Spleen (tissue), 7 donors: ENCODE data around the gene MOCS3.

ENCODE experiments used
- POLR2A ChIP-seq, 3 donors: fragments of 450-650 bp; IDR thresholded peaks; one replicate each; pipeline ENCODE4 v1.5.1; 2017; ENCODE audit warnings: antibody characterized with exemption in 3 of 3, mild to moderate bottlenecking in 1 of 3
- POLR2AphosphoS5 ChIP-seq, 3 donors: sonication (generic); formaldehyde crosslinking; IDR thresholded peaks; one replicate each; pipeline ENCODE4 v1.5.1; 2017; ENCODE audit warnings: antibody characterized with exemption in 3 of 3
- TF ChIP-seq, protein P1 (sequence below), 11 experiments: fragments of 200-600 bp in 7 of 11; fragments of 450-650 bp in 4 of 11; sonication (generic) in 4 of 11; IDR thresholded peaks in 8 of 11; conservative IDR thresholded peaks in 3 of 11; 1 replicate in 7 of 11; 2 replicates in 4 of 11; pipeline versions ENCODE4 v1.4.0 to v1.8.0; 2016 to 2021; ENCODE audit warnings: antibody characterized with exemption in 11 of 11, inconsistent platforms in 4 of 11, mild to moderate bottlenecking in 1 of 11
- donor health status: DM: no; HTN: no; CAD: no; lungs with moderate emphysema.
- donor health status: DM: no; HTN: no; CAD: no.
- donor health status: DM: no; HTN: no; CAD: no.

- TF ChIP-seq, protein P1, sequence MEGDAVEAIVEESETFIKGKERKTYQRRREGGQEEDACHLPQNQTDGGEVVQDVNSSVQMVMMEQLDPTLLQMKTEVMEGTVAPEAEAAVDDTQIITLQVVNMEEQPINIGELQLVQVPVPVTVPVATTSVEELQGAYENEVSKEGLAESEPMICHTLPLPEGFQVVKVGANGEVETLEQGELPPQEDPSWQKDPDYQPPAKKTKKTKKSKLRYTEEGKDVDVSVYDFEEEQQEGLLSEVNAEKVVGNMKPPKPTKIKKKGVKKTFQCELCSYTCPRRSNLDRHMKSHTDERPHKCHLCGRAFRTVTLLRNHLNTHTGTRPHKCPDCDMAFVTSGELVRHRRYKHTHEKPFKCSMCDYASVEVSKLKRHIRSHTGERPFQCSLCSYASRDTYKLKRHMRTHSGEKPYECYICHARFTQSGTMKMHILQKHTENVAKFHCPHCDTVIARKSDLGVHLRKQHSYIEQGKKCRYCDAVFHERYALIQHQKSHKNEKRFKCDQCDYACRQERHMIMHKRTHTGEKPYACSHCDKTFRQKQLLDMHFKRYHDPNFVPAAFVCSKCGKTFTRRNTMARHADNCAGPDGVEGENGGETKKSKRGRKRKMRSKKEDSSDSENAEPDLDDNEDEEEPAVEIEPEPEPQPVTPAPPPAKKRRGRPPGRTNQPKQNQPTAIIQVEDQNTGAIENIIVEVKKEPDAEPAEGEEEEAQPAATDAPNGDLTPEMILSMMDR (IDR thresholded peaks at IDR 0.05 in 8 of 11, conservative IDR thresholded peaks at IDR 0.05 in 3 of 11), result no peak
- TF ChIP-seq POLR2A (IDR thresholded peaks at IDR 0.05) (no peak), POLR2AphosphoS5 (IDR thresholded peaks at IDR 0.05) (no peak)
These were observed 34.2 kb upstream of the MOCS3 start for GRCh38 chr20:50924261-50924920.
